HPDE6-E6E7 (cell line): ENCODE data around the gene NRP2.
A peak's percentile ranks its signal among the peaks of the same experiment; 100 is the strongest.

Source experiments
- DNase-seq: peaks from one replicate; pipeline ENCODE4 v3.0.0; 2011; ENCODE audit warnings: missing footprints; ENCODE audit errors: extremely low spot score

The NRP2 gene

GRCh38 chr2:205803500-205803899 lies 121.2 kb downstream of the NRP2 start:
- DNase-seq, result no peak

- no peak for DNase-seq
Measured at GRCh38 chr2:205805136-205805535, 122.8 kb downstream of the NRP2 start.

- no peak for DNase-seq
Measured at GRCh38 chr2:205806143-205806905, 124.0 kb downstream of the NRP2 start.

- no peak for DNase-seq
Measured at GRCh38 chr2:205807229-205807628, 124.9 kb downstream of the NRP2 start.

GRCh38 chr2:205807758-205808157 lies 125.5 kb downstream of the NRP2 start:
- no peak for DNase-seq

- no peak for DNase-seq
Measured at GRCh38 chr2:205808486-205809121, 126.3 kb downstream of the NRP2 start.

- no peak for DNase-seq
Measured at GRCh38 chr2:205811387-205811786, 129.1 kb downstream of the NRP2 start.

- DNase-seq, result peak; percentile 19
Measured at GRCh38 chr2:205814039-205814364, 131.7 kb downstream of the NRP2 start.

GRCh38 chr2:205815673-205816072 lies 133.4 kb downstream of the NRP2 start:
- DNase-seq, result no peak

GRCh38 chr2:205816268-205816667 lies 134.0 kb downstream of the NRP2 start:
- no peak for DNase-seq

GRCh38 chr2:205822579-205822978 lies 140.3 kb downstream of the NRP2 start:
- no peak for DNase-seq

GRCh38 chr2:205827809-205828365 lies 145.6 kb downstream of the NRP2 start:
- no peak for DNase-seq

- no peak for DNase-seq
Measured at GRCh38 chr2:205833864-205834263, 151.6 kb downstream of the NRP2 start.

GRCh38 chr2:205834796-205835195 lies 152.5 kb downstream of the NRP2 start:
- no peak for DNase-seq

- no peak for DNase-seq
Measured at GRCh38 chr2:205835251-205835791, 153.0 kb downstream of the NRP2 start.

GRCh38 chr2:205835923-205836322 lies 153.6 kb downstream of the NRP2 start:
- no peak for DNase-seq

GRCh38 chr2:205836477-205837221 lies 154.3 kb downstream of the NRP2 start:
- DNase-seq, result no peak

- no peak for DNase-seq
Measured at GRCh38 chr2:205837663-205838062, 155.4 kb downstream of the NRP2 start.

GRCh38 chr2:205845446-205845845 lies 163.1 kb downstream of the NRP2 start:
- DNase-seq, result no peak
